GM19438 (cell line): ENCODE measurements around the gene TXNL4A.
"Not testable (repeated sequence)": the region's sequence is repeated elsewhere in the genome, so short reads cannot be mapped to it uniquely, and the experiment has no call there.

Experiments used
- ATAC-seq: cut with Tn5 transposase; IDR thresholded peaks from one replicate; pipeline ENCODE4 v1.9.1; 2021; ENCODE audit warnings: low read depth; ENCODE audit not compliant: unreplicated experiment

The TXNL4A gene

GRCh38 chr18:80000877-80001276, 12.5 kb upstream of the TXNL4A start:
- ATAC-seq, result no peak

GRCh38 chr18:79999701-80000100, 11.3 kb upstream of the TXNL4A start:
- ATAC-seq, result not testable (repeated sequence)

GRCh38 chr18:79991494-79991893, 3.1 kb upstream of the TXNL4A start:
- ATAC-seq, result no peak

GRCh38 chr18:79989195-79989497, 783 bp upstream of the TXNL4A start:
- no peak for ATAC-seq

GRCh38 chr18:79988071-79988450, 302 bp downstream of the TXNL4A start:
- ATAC-seq, result peak; percentile 65

GRCh38 chr18:79987566-79987965, 797 bp downstream of the TXNL4A start:
- ATAC-seq, result no peak

GRCh38 chr18:79986726-79987125, 1.6 kb downstream of the TXNL4A start:
- no peak for ATAC-seq

- ATAC-seq, result no peak
Measured at GRCh38 chr18:79985172-79985571, 3.2 kb downstream of the TXNL4A start.

- no peak for ATAC-seq
Measured at GRCh38 chr18:79983793-79984192, 4.6 kb downstream of the TXNL4A start.

GRCh38 chr18:79983253-79983652, 5.1 kb downstream of the TXNL4A start:
- no peak for ATAC-seq

- no peak for ATAC-seq
Measured at GRCh38 chr18:79982736-79983135, 5.6 kb downstream of the TXNL4A start.

- no peak for ATAC-seq
Measured at GRCh38 chr18:79980585-79980984, 7.8 kb downstream of the TXNL4A start.

GRCh38 chr18:79979843-79980242, 8.5 kb downstream of the TXNL4A start:
- no peak for ATAC-seq

- no peak for ATAC-seq
Measured at GRCh38 chr18:79975985-79976680, 12.2 kb downstream of the TXNL4A start.

GRCh38 chr18:79975043-79975442, 13.3 kb downstream of the TXNL4A start:
- ATAC-seq, result no peak

GRCh38 chr18:79974025-79974654, 14.2 kb downstream of the TXNL4A start:
- ATAC-seq, result no peak

- ATAC-seq, result no peak
Measured at GRCh38 chr18:79973517-79973916, 14.8 kb downstream of the TXNL4A start.

- ATAC-seq, result no peak
Measured at GRCh38 chr18:79972720-79973119, 15.6 kb downstream of the TXNL4A start.

- no peak for ATAC-seq
Measured at GRCh38 chr18:79971986-79972385, 16.4 kb downstream of the TXNL4A start.

GRCh38 chr18:79971211-79971952, 17.0 kb downstream of the TXNL4A start:
- ATAC-seq, result no peak

GRCh38 chr18:79970419-79971133, 17.8 kb downstream of the TXNL4A start:
- no peak for ATAC-seq
